Liver (tissue), 9 donors: ENCODE results near the gene HNF4A. TPM values are rescaled to one million over a fixed set of nuclear protein-coding genes. Genes with fewer than 3 reads are reported as not detected.

ENCODE experiments used
- DNase-seq: peaks from one replicate; pipeline ENCODE4 v3.0.0-alpha.2; 2017; ENCODE audit warnings: low spot score
- H3K27ac ChIP-seq, 2 donors: one replicate each; pipeline ENCODE4 v1.7.0; 2013; ENCODE audit warnings: inconsistent platforms in 2 of 2, low read length in 2 of 2, control low read depth in 1 of 2, low read depth in 1 of 2, mild to moderate bottlenecking in 1 of 2
- H3K27me3 ChIP-seq, 4 donors: one replicate each; pipeline versions ENCODE4 v1.6.1 to v1.7.0; 2013; ENCODE audit warnings: low read length in 3 of 4, inconsistent platforms in 1 of 4, mild to moderate bottlenecking in 1 of 4, moderate library complexity in 1 of 4; ENCODE audit not compliant: control insufficient read depth in 4 of 4, insufficient read depth in 4 of 4
- H3K36me3 ChIP-seq, 4 donors: one replicate each; pipeline versions ENCODE4 v1.6.1 to v1.7.0; 2013; ENCODE audit warnings: low read length in 3 of 4, mild to moderate bottlenecking in 3 of 4, low read depth in 1 of 4, moderate library complexity in 1 of 4; ENCODE audit not compliant: control insufficient read depth in 4 of 4, insufficient read depth in 3 of 4
- H3K4me1 ChIP-seq, 4 donors: one replicate each; pipeline versions ENCODE4 v1.6.1 to v1.7.0; 2013; ENCODE audit warnings: low read length in 3 of 4, mild to moderate bottlenecking in 3 of 4, moderate library complexity in 1 of 4; ENCODE audit not compliant: control insufficient read depth in 4 of 4, insufficient read depth in 4 of 4
- H3K4me3 ChIP-seq, 3 donors: one replicate each; pipeline versions ENCODE4 v1.6.1 to v1.7.0; 2013; ENCODE audit warnings: low read length in 3 of 3, control low read depth in 1 of 3, low read depth in 1 of 3, mild to moderate bottlenecking in 1 of 3
- H3K9ac ChIP-seq, 2 donors: one replicate each; pipeline ENCODE4 v1.7.0; 2013; ENCODE audit warnings: low read length in 2 of 2, mild to moderate bottlenecking in 2 of 2, moderate library complexity in 2 of 2, control low read depth in 1 of 2, low read depth in 1 of 2
- H3K9me3 ChIP-seq, 4 donors: one replicate each; pipeline versions ENCODE4 v1.6.1 to v1.7.0; 2013; ENCODE audit warnings: low read length in 3 of 4; ENCODE audit not compliant: control insufficient read depth in 4 of 4
- EGR1 ChIP-seq, 2 donors: IDR thresholded peaks; 2 replicates each; pipeline ENCODE4 v1.6.1; 2016 to 2018; ENCODE audit warnings: antibody characterized with exemption in 2 of 2, low read depth in 2 of 2
- FOXA1 ChIP-seq: IDR thresholded peaks from 2 replicates; pipeline ENCODE4 v1.6.1; 2016; ENCODE audit warnings: antibody characterized with exemption
- FOXA2 ChIP-seq: IDR thresholded peaks from 2 replicates; pipeline ENCODE4 v1.6.1; 2016; ENCODE audit warnings: antibody characterized with exemption
- GABPA ChIP-seq, 2 donors: IDR thresholded peaks in 1 of 2; conservative IDR thresholded peaks in 1 of 2; 2 replicates each; pipeline ENCODE4 v1.6.1; 2016; ENCODE audit warnings: antibody characterized with exemption in 2 of 2, mild to moderate bottlenecking in 1 of 2, moderate library complexity in 1 of 2
- HNF4A ChIP-seq, 2 donors: conservative IDR thresholded peaks; 2 replicates each; pipeline ENCODE4 v1.6.1; 2016; ENCODE audit warnings: antibody characterized with exemption in 2 of 2, mild to moderate bottlenecking in 2 of 2
- JUND ChIP-seq, 2 donors: IDR thresholded peaks; 2 replicates each; pipeline ENCODE4 v1.6.1; 2016; ENCODE audit warnings: antibody characterized with exemption in 2 of 2
- NR2F2 ChIP-seq: IDR thresholded peaks from 2 replicates; pipeline ENCODE4 v1.6.1; 2016; ENCODE audit warnings: antibody characterized with exemption
- RAD21 ChIP-seq, 2 donors: IDR thresholded peaks; 2 replicates each; pipeline ENCODE4 v1.6.1; 2016; ENCODE audit warnings: antibody characterized with exemption in 2 of 2, mild to moderate bottlenecking in 2 of 2
- REST ChIP-seq: IDR thresholded peaks from 2 replicates; pipeline ENCODE4 v1.6.1; 2016; ENCODE audit warnings: antibody characterized with exemption, mild to moderate bottlenecking
- RXRA ChIP-seq, 2 donors: IDR thresholded peaks; 2 replicates each; pipeline ENCODE4 v1.6.1; 2017 to 2018; ENCODE audit warnings: antibody characterized with exemption in 2 of 2, mild to moderate bottlenecking in 1 of 2
- SP1 ChIP-seq: IDR thresholded peaks from 2 replicates; pipeline ENCODE4 v1.6.1; 2018; ENCODE audit warnings: antibody characterized with exemption, mild to moderate bottlenecking
- TAF1 ChIP-seq: conservative IDR thresholded peaks from 2 replicates; pipeline ENCODE4 v1.6.1; 2016; ENCODE audit warnings: antibody characterized with exemption, mild to moderate bottlenecking
- YY1 ChIP-seq: IDR thresholded peaks from 2 replicates; pipeline ENCODE4 v1.6.1; 2016; ENCODE audit warnings: antibody characterized with exemption, mild to moderate bottlenecking
- WGBS: extraction: QIAGEN DNeasy Blood & Tissue Kit; methylation state at CpG from one replicate; pipeline ENCODE4 v1.1.7; 2013; 5-methylcytosine and 5-hydroxymethylcytosine counted together
- polyA plus RNA-seq, 2 donors: library from polyadenylated mRNA; stranded (reverse) in 1 of 2; unstranded in 1 of 2; fragments of 200-250 nt in 1 of 2; fragments of >200 nt in 1 of 2; fragmentation: Nextera tagmentation in 1 of 2; extraction: Ambion mirVana in 1 of 2; gene quantifications; one replicate each; pipeline versions ENCODE4 v1.2.1 to v1.2.3, GENCODE V29; 2013 to 2015
- total RNA-seq, 2 donors: library from RNA; depleted of rRNA; stranded (reverse); fragments of >200 nt; gene quantifications; one replicate each; pipeline ENCODE4 v1.2.3, GENCODE V29; 2014
- TF ChIP-seq, protein P1 (sequence below): IDR thresholded peaks from 2 replicates; pipeline ENCODE4 v1.6.1; 2016; ENCODE audit warnings: antibody characterized with exemption
- TF ChIP-seq, protein P2 (sequence below): fragments of 150-350 bp; IDR thresholded peaks from 2 replicates; pipeline ENCODE4 v1.5.1; 2017; ENCODE audit warnings: improper control_type of control experiment, low read depth, low read length; ENCODE audit not compliant: missing input control
- TF ChIP-seq, protein P3 (sequence below): IDR thresholded peaks from 2 replicates; pipeline ENCODE4 v1.6.1; 2016; ENCODE audit warnings: antibody characterized with exemption
- donor health status: healthy.
- donor health status: healthy.
- donor health status: healthy.
- donor health status: healthy.
- donor health status: healthy.

Gene HNF4A
- total and polyA plus RNA-seq, 4 donors = 51.7 to 171 (median 86.0) TPM

GRCh38 chr20:44342248-44342647, 13.3 kb upstream of the HNF4A start:
- Histone ChIP-seq H3K27ac (no peak overlapping the region), H3K36me3 (no peaks in the 10 kb centered on the region), H3K9ac (no peak overlapping the region), H3K4me1 (no peaks in the 10 kb centered on the region), H3K9me3 (no peaks in the 10 kb centered on the region), H3K27me3 (peaks cover 0 to 4% (median 0%) of the 10 kb centered on the region in 4 donors), H3K4me3 (no peak overlapping the region)
- 80% methylated on average over 6 of the region's 6 CpGs for WGBS
- TF ChIP-seq RAD21 (IDR thresholded peaks at IDR 0.05) = no peak
- no peak for DNase-seq

DNA sequence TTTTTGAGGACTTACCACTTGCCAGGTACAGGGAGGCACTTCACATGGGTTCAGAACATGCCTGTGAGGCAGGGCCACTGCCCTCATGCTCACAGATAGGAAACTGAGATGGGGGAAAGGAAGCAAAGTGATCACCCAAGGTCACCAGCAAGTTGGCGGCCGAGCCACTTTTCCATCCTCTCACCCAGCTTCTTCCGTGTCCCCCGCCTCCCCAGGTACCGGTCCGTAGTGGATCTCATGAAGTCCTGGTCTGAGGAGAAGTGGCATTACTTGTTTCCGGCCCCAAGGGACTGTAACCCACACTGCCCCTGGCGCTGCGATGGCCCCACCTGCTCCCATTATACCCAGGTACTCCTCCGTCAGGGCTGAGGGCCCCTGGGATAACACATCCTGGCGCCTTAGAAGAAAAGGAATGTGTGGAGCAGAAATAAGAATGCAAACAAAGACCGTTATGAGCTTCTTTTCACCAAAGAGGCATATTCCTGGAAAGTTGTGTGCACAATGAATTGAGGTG, 12.3 kb upstream of the HNF4A start:
- TF ChIP-seq, protein P1, sequence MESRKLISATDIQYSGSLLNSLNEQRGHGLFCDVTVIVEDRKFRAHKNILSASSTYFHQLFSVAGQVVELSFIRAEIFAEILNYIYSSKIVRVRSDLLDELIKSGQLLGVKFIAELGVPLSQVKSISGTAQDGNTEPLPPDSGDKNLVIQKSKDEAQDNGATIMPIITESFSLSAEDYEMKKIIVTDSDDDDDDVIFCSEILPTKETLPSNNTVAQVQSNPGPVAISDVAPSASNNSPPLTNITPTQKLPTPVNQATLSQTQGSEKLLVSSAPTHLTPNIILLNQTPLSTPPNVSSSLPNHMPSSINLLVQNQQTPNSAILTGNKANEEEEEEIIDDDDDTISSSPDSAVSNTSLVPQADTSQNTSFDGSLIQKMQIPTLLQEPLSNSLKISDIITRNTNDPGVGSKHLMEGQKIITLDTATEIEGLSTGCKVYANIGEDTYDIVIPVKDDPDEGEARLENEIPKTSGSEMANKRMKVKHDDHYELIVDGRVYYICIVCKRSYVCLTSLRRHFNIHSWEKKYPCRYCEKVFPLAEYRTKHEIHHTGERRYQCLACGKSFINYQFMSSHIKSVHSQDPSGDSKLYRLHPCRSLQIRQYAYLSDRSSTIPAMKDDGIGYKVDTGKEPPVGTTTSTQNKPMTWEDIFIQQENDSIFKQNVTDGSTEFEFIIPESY = no peak
- TF ChIP-seq RAD21 (IDR thresholded peaks at IDR 0.05) (no peak), JUND (IDR thresholded peaks at IDR 0.05) (no peak), SP1 (no peak), HNF4A (conservative IDR thresholded peaks at IDR 0.05) (no peak), FOXA1 (no peak), REST (no peak)
- TF ChIP-seq, protein P2, sequence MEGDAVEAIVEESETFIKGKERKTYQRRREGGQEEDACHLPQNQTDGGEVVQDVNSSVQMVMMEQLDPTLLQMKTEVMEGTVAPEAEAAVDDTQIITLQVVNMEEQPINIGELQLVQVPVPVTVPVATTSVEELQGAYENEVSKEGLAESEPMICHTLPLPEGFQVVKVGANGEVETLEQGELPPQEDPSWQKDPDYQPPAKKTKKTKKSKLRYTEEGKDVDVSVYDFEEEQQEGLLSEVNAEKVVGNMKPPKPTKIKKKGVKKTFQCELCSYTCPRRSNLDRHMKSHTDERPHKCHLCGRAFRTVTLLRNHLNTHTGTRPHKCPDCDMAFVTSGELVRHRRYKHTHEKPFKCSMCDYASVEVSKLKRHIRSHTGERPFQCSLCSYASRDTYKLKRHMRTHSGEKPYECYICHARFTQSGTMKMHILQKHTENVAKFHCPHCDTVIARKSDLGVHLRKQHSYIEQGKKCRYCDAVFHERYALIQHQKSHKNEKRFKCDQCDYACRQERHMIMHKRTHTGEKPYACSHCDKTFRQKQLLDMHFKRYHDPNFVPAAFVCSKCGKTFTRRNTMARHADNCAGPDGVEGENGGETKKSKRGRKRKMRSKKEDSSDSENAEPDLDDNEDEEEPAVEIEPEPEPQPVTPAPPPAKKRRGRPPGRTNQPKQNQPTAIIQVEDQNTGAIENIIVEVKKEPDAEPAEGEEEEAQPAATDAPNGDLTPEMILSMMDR = no peak
- Histone ChIP-seq H3K36me3 (no peaks in the 10 kb centered on the region), H3K27ac (no peak overlapping the region), H3K4me3 (no peak overlapping the region), H3K4me1 (no peaks in the 10 kb centered on the region), H3K27me3 (no peaks in the 10 kb centered on the region), H3K9me3 (no peaks in the 10 kb centered on the region), H3K9ac (no peak overlapping the region)
- no peak for DNase-seq
- 88% methylated on average over 12 of the region's 12 CpGs for WGBS

DNA sequence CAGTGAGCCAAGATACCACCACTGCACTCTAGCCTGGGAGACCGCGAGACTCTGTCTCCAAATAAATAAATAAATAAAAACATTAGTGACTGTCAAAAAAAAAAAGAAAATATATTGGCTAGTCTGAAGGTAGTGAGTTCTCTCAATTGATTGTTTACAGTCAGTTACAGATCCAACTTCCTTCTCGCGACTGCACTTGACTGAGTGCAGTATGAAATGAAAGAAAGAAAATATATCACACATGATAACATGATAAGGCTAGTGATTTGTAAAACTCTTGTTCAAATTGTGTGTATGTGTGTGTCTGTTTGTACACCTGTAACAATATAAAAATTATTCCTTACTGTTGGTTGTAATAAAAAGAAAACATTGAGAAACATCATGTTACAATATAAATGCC, 10.8 kb upstream of the HNF4A start:
- Histone ChIP-seq H3K36me3 (no peaks in the 10 kb centered on the region), H3K4me3 (no peak overlapping the region), H3K9me3 (no peaks in the 10 kb centered on the region), H3K27ac (no peak overlapping the region), H3K9ac (no peak overlapping the region), H3K4me1 (no peaks in the 10 kb centered on the region), H3K27me3 (no peaks in the 10 kb centered on the region)
- WGBS = 79% methylated on average over 4 of the region's 4 CpGs
- DNase-seq = no peak
- TF ChIP-seq EGR1 (IDR thresholded peaks at IDR 0.05; ENCODE audit: low read depth in 2 of 2) = no peak
- TF ChIP-seq NR2F2 = no peak
- no peak for TF ChIP-seq RAD21 (IDR thresholded peaks at IDR 0.05)
- no peak for TF ChIP-seq SP1
- no peak for TF ChIP-seq FOXA1
- TF ChIP-seq RXRA (IDR thresholded peaks at IDR 0.05) = no peak
- no peak for TF ChIP-seq REST
- no peak for TF ChIP-seq FOXA2
- no peak for TF ChIP-seq YY1
- TF ChIP-seq, protein P3, sequence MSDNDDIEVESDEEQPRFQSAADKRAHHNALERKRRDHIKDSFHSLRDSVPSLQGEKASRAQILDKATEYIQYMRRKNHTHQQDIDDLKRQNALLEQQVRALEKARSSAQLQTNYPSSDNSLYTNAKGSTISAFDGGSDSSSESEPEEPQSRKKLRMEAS = no peak
- no peak for TF ChIP-seq TAF1
- TF ChIP-seq GABPA (IDR thresholded peaks at IDR 0.05 in 1 of 2, conservative IDR thresholded peaks at IDR 0.05 in 1 of 2) = no peak
